H1 (cell line): ENCODE data around the gene RNF31. TPM values are rescaled to one million over a fixed set of nuclear protein-coding genes. Genes with fewer than 3 reads are reported as not detected.

Experiments used
- ASH2L ChIP-seq: fragments of 200-600, 300-600 bp; sonication (generic); IDR thresholded peaks from one replicate; pipeline ENCODE4 v1.7.1; 2017; ENCODE audit warnings: low read length
- BCL11A ChIP-seq, 2 experiments: IDR thresholded peaks; one replicate each; pipeline ENCODE4 v1.6.1; 2011; ENCODE audit warnings: low read depth in 2 of 2, low read length in 2 of 2, mild to moderate bottlenecking in 2 of 2
- HDAC2 ChIP-seq, 2 experiments: fragments of 300-600 bp in 1 of 2; sonication (generic) in 1 of 2; IDR thresholded peaks; 2 replicates each; pipeline ENCODE4 v1.6.1; 2011 to 2012; ENCODE audit warnings: low read depth in 2 of 2, low read length in 2 of 2, mild to moderate bottlenecking in 2 of 2, moderate library complexity in 2 of 2, borderline replicate concordance in 1 of 2, inconsistent platforms in 1 of 2
- KDM1A ChIP-seq: fragments of 200-600, 300-600 bp; sonication (generic); IDR thresholded peaks from 2 replicates; pipeline ENCODE4 v1.7.1; 2016; ENCODE audit warnings: mild to moderate bottlenecking, low read length, borderline replicate concordance
- NRF1 ChIP-seq: IDR thresholded peaks from 2 replicates; pipeline ENCODE4 v1.6.1; 2011; ENCODE audit warnings: mild to moderate bottlenecking, low read depth, low read length, improper control_type of control experiment
- POLR2A ChIP-seq, 2 experiments: IDR thresholded peaks; 1 replicate in 1 of 2; 2 replicates in 1 of 2; pipeline ENCODE4 v1.6.1; 2011; ENCODE audit warnings: low read depth in 2 of 2, low read length in 2 of 2, mild to moderate bottlenecking in 2 of 2; ENCODE audit errors: control extremely low read depth in 1 of 2
- SAP30 ChIP-seq: fragments of 300-600 bp; sonication (generic); IDR thresholded peaks from 2 replicates; pipeline ENCODE4 v1.7.1; 2012; ENCODE audit warnings: low read length, moderate library complexity, mild to moderate bottlenecking, inconsistent platforms; ENCODE audit not compliant: insufficient read depth, insufficient replicate concordance
- polyA plus RNA-seq, 7 experiments: library from polyadenylated mRNA; depleted of rRNA in 3 of 7; stranded (reverse) in 5 of 7; unstranded in 2 of 7; fragments of >200 nt in 5 of 7; fragments of 200-250 nt in 2 of 7; gene quantifications; 1 replicate in 5 of 7; 2 replicates in 1 of 7; 4 replicates in 1 of 7; pipeline versions ENCODE4 v1.2.1 to v1.2.3, GENCODE V29; 2011 to 2013; ENCODE audit warnings: missing spikeins in 2 of 7, mixed read lengths in 2 of 7
- total RNA-seq: library from RNA; stranded (reverse); fragmentation: NEBNext Ultra II Directional; extraction: Animal tissue kit (Norgen Biotek cat#: 25700); gene quantifications from 2 replicates; pipeline ENCODE4 v1.2.1, GENCODE V29; 2021
- TF ChIP-seq, protein P1 (sequence below): IDR thresholded peaks from 2 replicates; pipeline ENCODE4 v1.6.1; 2012; ENCODE audit warnings: inconsistent platforms
- TF ChIP-seq, protein P2 (sequence below): IDR thresholded peaks from 2 replicates; pipeline ENCODE4 v1.6.1; 2012; ENCODE audit warnings: inconsistent platforms
- TF ChIP-seq, protein P3 (sequence below): IDR thresholded peaks from 2 replicates; pipeline ENCODE4 v1.6.1; 2011; ENCODE audit warnings: low read depth, mild to moderate bottlenecking, low read length; ENCODE audit not compliant: insufficient read depth

Gene RNF31
- total and polyA plus RNA-seq, 2 of the 8 experiments (the other 6 are each of a cell fraction or from before 2014, with no cell fraction given): 17.5 to 72.0 TPM

- TF ChIP-seq, protein P1, sequence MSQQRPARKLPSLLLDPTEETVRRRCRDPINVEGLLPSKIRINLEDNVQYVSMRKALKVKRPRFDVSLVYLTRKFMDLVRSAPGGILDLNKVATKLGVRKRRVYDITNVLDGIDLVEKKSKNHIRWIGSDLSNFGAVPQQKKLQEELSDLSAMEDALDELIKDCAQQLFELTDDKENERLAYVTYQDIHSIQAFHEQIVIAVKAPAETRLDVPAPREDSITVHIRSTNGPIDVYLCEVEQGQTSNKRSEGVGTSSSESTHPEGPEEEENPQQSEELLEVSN: no peak
- no peak for TF ChIP-seq KDM1A
- no peak for TF ChIP-seq NRF1
- TF ChIP-seq, protein P2, sequence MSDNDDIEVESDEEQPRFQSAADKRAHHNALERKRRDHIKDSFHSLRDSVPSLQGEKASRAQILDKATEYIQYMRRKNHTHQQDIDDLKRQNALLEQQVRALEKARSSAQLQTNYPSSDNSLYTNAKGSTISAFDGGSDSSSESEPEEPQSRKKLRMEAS: no peak
- no peak for TF ChIP-seq ASH2L
- TF ChIP-seq POLR2A (IDR thresholded peaks at IDR 0.05; ENCODE audit: control extremely low read depth in 1 of 2, low read depth in 2 of 2, low read length in 2 of 2): no peak
- TF ChIP-seq, protein P3, sequence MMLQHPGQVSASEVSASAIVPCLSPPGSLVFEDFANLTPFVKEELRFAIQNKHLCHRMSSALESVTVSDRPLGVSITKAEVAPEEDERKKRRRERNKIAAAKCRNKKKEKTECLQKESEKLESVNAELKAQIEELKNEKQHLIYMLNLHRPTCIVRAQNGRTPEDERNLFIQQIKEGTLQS: no peak
- no peak for TF ChIP-seq BCL11A (IDR thresholded peaks at IDR 0.05; ENCODE audit: low read depth in 2 of 2, low read length in 2 of 2)
- no peak for TF ChIP-seq HDAC2 (IDR thresholded peaks at IDR 0.05; ENCODE audit: borderline replicate concordance in 1 of 2, low read depth in 2 of 2, low read length in 2 of 2)
- no peak for TF ChIP-seq SAP30
These were observed 2.1 kb upstream of the RNF31 start (continued) for GRCh38 chr14:24145219-24145618.
